Adrenal gland (tissue), 5 donors: ENCODE data around the gene SMCO4.

Source experiments
- POLR2A ChIP-seq, 2 donors: fragments of 450-650 bp; IDR thresholded peaks; one replicate each; pipeline ENCODE4 v1.6.1; 2017; ENCODE audit warnings: antibody characterized with exemption in 2 of 2, mild to moderate bottlenecking in 2 of 2, moderate library complexity in 1 of 2
- TF ChIP-seq, protein P1 (sequence below), 6 experiments: fragments of 450-650 bp in 4 of 6; fragments of 200-600 bp in 2 of 6; sonication (generic) in 1 of 6; IDR thresholded peaks; 1 replicate in 5 of 6; 2 replicates in 1 of 6; pipeline versions ENCODE4 v1.5.1 to v1.8.0; 2016 to 2021; ENCODE audit warnings: antibody characterized with exemption in 6 of 6, mild to moderate bottlenecking in 2 of 6, moderate library complexity in 1 of 6
- donor health status: DM: no; HTN: no; CAD: no.

DNA sequence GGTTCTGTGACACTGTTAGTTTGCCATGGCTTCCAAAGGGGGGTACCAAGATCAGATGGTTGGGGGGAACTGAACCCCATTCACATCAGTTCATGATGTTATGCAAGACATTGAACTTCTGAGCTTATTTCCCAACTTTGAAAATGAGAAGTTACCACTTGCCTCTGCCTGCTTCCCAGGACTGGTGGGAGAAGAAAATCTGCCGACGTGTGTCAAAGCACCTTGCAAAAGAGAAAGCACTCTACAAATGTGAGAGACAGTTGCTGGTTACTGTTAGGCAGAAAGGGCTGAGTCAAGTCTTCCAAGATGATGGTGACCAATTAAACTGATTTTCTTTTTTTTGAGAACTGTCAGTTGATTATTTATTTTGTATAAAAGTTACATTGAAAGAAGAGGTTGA is 45.6 kb downstream of the SMCO4 start:
- TF ChIP-seq, protein P1, sequence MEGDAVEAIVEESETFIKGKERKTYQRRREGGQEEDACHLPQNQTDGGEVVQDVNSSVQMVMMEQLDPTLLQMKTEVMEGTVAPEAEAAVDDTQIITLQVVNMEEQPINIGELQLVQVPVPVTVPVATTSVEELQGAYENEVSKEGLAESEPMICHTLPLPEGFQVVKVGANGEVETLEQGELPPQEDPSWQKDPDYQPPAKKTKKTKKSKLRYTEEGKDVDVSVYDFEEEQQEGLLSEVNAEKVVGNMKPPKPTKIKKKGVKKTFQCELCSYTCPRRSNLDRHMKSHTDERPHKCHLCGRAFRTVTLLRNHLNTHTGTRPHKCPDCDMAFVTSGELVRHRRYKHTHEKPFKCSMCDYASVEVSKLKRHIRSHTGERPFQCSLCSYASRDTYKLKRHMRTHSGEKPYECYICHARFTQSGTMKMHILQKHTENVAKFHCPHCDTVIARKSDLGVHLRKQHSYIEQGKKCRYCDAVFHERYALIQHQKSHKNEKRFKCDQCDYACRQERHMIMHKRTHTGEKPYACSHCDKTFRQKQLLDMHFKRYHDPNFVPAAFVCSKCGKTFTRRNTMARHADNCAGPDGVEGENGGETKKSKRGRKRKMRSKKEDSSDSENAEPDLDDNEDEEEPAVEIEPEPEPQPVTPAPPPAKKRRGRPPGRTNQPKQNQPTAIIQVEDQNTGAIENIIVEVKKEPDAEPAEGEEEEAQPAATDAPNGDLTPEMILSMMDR (IDR thresholded peaks at IDR 0.05): no peak
- TF ChIP-seq POLR2A (IDR thresholded peaks at IDR 0.05): no peak
